ENCODE measurements around the gene MGLL. TPM values are rescaled to one million over a fixed set of nuclear protein-coding genes. Genes with fewer than 3 reads are reported as not detected.

Gene MGLL
- total and polyA plus RNA-seq, 9 of the 15 experiments (the other 6 are each of a cell fraction or from before 2014, with no cell fraction given), result 0.12 to 0.32 (median 0.18) TPM; not detected in 6

GRCh38 chr3:127723011-127723567 lies 99.2 kb downstream of the MGLL start (continued):
- TF ChIP-seq HMGXB4 (CRISPR knock-in tag; IDR thresholded peaks at IDR 0.05) (no peak), LEF1 (IDR thresholded peaks at IDR 0.05) (no peak), ZNF583 (CRISPR knock-in tag; IDR thresholded peaks at IDR 0.05) (no peak), GABPB2 (CRISPR knock-in tag; conservative IDR thresholded peaks at IDR 0.05) (no peak), ELK3 (CRISPR knock-in tag; IDR thresholded peaks at IDR 0.05) (no peak), MIER1 (IDR thresholded peaks at IDR 0.05; ENCODE audit: low read depth) (no peak), BRCA1 (IDR thresholded peaks at IDR 0.05) (no peak), BRCA1 (CRISPR knock-in tag; IDR thresholded peaks at IDR 0.05) (no peak), BRD9 (IDR thresholded peaks at IDR 0.05; ENCODE audit: low read depth, partially characterized antibody) (no peak)
